Activated CD8-positive, alpha-beta memory T cell treated with anti-CD3 and anti-CD28 coated beads, Interleukin-2, amount 50 U/mL, for 48 hours (primary cell): ENCODE results near the gene YTHDF2.
"Not testable (repeated sequence)": the region's sequence is repeated elsewhere in the genome, so short reads cannot be mapped to it uniquely, and the experiment has no call there.

Source experiments
- DNase-seq: peaks from one replicate; pipeline ENCODE4 v3.0.0-alpha.2; 2020

Gene YTHDF2

DNA sequence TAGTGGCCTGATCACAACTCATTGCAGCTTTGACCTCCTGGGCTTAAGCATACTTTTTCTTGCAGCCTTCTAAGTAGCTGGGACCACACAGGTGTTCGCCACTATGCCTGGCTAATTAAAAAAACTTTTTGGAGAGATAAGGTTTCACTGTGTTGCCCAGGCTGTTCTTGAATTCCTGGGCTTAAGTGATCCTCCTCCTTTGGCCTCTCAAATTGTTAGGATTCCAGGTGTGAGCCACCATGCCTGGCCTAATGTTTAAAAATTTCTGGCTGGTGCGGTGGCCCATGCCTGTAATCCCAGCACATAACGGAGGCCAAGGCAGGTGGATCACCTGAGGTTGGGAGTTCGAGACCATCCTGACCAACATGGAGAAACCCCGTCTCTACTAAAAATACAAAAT lies 24.4 kb downstream of the YTHDF2 start:
- DNase-seq = no peak

DNA sequence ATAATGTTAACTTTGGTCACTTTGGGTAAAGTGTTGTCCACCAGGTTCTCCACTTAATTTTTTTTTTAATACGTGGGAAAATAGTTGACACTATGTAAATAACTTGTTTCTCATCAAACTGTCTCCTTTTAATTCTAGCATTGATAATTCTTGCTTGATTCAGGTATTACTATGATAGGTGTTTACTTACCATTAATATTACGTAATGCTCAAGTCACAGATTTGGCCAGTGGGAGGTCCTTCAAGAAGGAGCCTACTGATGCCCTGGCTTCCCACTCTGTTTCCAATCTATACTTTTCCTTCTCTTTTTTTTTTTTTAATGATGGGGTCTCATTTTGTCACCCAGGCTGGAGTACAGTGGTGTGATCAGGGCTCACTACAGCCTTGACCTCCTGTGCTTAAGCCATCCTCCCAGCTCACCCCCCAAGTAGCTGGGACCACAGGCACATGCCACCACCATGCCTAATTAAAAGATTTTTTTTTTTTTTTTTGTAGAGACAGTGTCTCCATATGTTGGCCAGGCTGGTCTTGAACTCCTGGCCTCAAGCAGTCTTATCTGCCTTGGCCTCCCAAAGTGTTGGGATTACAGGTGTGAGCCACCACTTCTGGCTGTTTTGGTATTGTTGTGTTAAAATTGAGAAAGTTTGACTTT lies 29.9 kb downstream of the YTHDF2 start:
- DNase-seq = peak; percentile 29

DNA sequence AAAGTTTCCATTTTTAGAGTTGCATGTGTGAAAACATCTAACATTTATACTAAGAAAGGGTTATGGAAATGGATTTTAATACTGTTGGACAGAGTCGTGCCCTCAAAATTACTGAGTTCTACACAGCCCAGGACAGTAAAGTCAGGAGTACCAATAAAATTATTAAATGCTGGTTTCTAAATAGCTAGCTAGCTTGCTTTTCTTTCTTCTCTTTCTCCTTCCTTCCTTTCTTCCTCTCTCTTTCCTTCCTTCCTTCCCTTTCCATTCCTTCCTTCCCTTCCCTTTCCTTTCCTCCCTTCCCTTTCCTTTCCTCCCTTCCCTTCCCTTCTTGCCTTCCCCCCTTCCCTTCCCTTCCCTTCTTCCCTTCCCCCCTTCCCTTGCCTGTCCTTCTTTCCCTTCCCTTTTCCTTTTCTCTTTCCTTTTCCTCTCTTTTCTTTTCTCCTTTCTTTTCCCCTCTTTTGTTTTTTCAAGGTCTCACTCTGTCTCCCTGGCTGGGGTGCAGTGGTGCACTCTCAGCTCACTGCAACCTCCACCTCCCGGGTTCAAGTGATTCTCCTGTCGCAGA lies 33.9 kb downstream of the YTHDF2 start:
- no peak for DNase-seq

DNA sequence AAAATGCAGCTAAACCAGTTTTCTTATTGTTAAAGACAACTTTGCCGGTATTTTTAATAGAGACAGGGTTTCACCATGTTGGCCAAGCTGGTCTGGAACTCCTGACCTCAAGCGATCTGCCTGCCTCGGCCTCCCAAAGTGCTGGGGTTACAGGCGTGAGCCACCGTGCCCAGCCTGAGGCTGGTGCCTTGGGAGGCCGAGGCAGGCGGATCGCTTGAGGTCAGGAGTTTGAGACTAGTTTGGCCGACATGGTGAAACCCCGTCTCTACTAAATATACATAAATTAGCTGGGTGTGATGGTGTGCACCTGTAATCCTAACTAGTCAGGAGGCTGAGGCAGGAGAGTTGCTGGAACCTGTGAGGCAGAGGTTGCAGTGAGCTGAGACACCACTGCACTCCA lies 35.2 kb downstream of the YTHDF2 start:
- DNase-seq = peak; percentile 28

DNA sequence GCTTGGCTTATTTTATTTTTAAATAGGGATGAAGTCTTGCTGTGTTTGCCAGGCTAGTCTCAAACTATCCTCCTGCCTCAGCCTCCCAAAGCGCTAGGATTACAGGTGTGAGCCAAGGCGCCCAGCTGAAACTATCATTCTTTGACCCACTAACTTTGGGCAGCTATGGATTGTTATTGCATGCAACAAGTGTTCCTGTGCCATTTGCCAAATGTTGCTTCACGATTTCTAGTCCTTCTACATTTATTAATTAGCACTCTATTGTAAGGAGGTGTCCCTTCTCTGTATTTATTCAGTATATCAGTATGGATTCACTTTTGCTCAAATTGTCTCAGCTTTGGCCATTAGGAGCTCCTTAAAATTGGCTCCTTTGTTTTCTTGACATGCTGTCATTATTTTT lies 36.4 kb downstream of the YTHDF2 start:
- DNase-seq = peak; percentile 23

DNA sequence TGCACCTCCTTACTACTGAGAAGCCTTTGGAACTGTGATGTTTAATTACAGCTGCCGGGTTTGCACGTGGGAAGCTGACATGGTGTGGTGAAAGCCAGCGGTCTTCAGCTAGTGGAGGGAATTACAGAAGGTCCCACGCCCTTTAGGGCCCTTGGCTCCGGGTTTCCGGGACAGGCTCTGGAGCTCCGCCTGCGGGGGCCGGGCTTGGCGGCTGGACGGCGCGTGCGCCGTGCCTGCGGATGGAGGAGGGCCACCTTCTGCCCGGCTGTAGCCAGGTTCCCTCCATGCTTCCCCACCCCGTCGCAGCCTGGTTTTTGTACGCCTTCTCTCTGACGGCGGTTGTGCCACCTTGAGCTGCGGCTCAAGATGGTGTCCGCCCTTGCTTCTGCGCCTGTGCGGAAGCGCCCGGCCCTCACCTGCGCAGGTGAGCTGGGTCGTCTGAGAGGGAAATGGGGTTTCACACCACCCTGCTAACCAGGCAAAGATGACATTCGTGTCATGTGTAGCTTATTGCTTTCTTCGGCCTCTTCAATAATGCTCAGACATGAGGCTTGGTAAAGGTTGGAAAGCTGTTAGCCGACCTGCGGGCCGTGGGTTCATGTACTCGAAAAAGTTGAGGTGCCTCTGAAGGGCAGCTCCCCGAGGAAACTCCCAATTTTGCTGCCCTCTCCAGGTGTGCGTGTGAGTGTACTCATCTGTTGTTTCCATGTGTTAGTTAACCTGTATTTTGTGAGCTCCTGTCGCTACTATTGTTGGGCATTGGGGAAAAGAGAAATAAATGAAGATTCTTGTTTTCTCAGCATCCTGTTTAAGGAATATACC lies 38.6 kb downstream of the YTHDF2 start:
- peak; percentile 80 for DNase-seq

DNA sequence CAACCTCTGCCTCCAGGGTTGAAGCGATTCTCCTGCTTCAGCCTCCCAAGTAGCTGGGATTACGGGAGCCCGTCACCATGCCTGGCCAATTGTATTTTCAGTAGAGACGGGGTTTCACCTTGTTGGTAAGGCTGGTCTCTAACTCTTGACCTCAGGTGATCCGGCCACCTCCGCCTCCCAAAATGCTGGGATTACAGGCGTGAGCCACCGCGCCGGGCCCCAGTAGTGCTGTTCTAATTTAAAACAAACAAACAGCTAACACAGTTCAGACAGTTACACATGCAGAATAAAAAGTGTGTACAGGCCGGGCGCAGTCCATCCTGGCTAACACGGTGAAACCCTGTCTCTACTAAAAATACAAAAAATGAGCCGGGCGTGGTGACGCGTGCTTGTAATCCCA lies 39.6 kb downstream of the YTHDF2 start:
- no peak for DNase-seq

DNA sequence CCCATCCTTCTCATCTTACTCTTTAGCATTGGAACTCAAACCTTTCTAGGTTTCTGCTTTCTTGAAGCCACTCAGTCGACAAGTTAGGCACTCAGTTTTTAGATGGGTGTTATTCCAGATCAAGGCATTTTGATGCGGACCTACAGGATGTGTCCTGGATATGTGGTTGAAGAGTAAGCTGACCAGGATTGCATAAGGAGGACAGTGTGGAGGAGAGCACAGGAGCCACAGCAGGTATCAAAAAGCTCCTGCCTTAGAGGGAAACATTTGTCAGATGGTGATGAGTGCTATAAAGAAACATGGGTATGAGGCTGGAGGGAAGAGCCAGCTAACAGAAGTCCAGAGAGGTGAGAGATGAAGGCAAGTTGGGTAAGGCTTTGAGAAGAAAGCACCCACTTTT lies 41.3 kb downstream of the YTHDF2 start:
- DNase-seq = no peak

DNA sequence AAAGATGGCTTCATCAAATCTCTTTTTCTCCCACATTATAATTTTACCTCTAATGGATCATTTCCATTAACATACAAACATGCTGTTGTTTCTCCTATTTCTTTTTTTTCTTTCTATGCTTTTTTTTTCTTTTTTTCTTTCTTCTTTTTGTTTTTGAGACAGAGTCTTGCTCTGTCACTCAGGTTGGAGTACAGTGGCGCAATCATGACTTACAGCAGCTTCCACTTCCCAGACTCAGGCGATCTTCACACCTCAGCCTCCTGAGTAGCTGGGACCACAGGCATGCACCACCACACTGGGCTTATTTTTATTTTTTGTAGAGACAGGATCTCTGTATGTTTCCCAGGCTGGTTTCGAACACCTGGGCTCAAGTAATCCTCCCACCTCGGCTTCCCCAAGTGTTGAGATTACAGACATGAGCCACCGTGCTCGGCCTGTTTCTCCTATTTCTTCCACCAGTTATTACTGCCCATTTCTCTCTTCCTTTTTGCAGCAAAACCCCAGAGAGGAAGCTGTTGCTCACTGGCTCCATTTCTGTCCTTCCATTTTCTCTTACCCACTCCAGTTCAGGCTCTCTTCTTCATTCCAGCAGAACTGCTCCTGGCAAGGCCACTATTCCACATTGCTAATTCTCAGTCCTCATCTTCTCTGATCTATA lies 43.1 kb downstream of the YTHDF2 start:
- DNase-seq = no peak

DNA sequence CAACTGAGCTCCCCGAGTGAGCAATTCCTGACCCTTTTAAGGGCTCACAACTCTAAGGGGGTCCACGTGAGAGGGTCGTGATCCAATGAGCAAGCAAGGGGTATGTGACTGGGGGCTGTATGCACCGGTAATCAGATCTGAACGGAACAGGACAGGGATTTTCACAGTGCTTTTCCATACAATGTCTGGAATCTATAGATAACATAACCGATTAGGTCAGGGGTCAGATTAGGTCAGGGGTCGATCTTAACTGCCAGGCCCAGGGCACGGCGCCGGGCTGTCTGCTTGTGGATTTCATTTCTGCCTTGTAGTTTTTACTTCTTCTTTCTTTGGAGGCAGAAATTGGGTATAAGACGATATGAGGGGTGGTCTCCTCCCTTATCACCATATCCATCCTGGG lies 44.6 kb downstream of the YTHDF2 start:
- DNase-seq = no peak

DNA sequence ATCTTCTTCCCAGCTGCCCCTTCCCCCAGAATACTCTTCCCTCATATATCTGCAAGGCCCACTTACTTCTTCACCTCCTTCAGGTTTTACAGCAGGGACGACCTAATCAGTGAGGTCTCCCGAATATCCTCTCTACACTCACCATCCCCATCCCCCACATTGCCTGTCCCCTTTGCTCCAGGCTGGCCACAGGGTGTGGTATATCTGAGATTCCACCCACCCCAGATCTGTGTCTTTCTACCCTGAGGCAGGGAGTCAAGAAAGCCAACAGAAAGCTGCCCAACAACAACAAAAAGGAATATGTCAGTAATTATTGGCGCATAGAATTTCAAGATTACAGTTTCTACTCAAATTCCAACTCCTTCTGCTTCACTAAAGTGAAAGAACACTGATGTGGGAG lies 45.3 kb downstream of the YTHDF2 start:
- no peak for DNase-seq

DNA sequence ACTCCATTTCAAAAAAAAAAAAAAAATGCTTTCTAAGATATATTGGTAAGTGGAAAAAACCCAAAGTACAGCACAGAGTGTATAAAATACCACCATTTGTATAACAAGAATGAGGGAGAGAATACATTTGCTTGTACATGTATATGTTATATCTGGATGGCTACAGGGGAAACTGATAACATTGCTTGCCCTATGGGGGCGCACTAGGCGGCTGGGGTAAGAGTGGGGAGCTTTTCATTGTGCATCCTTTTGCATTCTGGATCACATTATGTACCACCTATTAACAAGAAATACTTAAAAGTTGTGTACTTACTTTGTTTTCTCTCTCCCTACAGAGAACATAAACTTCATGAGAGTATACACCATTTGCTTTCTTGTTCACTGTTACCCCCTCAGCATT lies 46.6 kb downstream of the YTHDF2 start:
- no peak for DNase-seq

DNA sequence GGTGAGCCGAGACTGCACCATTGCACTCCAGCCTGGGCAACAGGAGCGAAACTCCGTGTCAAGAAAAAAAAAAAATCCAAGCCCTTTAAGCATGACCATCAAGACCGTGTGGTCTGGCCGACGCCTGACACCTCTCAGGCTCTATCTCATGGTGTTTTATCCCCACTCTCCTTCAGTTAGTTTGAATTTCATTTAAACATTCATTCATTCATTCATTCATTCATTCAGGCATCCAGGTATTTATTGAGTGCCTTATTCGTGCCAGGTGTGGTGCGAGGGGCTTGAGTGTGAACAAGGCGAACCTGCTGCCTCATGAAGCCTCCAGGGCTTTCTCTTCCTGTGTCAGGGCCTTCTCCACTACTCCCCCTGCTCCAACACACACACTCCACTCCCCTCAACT lies 52.7 kb downstream of the YTHDF2 start:
- DNase-seq = no peak

DNA sequence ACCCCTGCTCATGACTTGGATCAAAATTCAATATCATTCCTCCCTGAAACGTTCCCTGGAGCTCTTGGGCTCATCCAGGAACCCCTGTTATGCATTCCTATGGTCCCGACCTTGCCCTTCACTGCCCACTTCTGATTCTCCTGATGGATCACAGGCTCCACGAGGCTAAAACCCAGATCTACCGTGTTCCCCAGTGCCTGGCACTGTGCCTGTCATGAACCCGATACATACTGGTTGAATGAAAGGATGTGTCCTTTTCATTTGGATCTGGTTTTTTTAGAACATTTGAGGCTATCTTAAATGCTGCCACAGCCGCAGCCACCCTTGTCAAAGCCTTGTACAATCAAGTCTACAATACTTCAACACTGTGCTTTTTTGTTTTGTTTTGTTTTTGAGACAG lies 53.1 kb downstream of the YTHDF2 start:
- no peak for DNase-seq

DNA sequence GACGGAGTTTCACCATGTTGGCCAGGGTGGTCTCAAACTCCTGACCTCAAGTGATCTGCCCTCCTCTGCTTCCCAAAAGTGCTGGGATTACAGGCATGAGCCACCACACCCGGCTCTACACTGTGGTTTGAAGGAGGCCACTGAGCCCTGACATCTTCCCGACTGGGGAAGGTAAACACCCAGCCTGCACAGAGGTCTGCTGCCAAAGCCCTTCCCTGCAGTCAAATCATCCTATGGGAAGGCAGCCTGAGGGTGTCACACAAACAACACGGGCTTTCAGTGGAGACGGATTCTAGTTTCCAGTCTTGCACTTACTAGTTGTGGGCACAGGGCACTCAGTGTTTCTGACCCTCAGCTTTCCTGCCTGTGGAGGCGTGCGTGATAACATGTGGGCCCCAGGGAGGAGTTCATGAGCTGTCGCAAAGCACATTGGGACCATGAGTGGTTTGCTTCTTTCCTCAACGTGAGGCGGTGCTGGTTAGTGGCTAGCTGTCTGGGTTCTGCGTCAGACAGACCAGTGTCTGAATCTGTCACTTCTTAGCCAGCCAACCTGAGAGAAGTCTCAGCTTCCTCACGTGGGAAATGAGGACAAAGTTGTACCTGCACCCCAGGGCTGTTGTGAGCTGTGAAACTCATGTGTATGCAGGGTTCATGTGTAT lies 53.8 kb downstream of the YTHDF2 start:
- no peak for DNase-seq

DNA sequence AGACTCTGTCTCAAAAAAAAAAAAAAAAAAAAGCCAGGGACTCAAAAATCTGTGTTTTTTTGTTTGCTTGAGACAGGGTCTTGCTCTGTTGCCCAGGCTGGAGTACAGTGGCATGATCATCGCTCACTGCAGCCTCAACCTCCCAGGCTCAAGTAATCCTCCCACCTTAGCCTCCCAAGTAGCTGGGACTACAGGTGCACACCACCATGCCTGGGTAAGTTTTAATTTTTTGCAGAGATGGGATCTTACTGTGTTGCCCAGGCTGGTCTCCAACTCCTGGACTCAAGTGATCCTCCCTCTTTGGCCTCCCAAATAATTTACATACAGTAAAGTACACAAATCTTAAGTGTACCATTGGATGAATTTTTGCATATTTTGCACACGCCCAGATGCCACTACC lies 55.2 kb downstream of the YTHDF2 start:
- DNase-seq = not testable (repeated sequence)

DNA sequence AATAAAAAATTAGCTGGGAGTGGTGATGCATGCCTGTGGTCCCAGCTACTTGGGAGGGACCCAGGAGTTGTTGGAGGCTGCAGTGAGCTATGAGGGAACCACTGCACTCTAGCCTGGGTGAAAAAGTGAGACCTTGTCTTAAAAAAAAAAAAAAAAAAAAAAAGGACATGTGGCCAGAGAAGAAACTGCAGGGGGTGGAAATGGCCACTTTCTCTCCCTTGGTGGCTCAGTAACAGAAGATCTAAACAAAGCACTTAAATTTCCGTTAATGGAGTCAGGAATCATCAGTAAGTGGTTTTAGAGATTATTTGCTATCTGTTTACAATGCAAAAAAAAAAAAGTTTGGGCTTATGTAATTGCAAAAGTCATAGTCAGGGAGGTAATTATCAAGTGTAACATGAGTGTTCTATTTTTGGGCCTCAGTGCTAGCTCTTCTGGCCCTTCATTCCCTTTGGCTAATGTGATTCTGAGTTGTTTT lies 55.9 kb downstream of the YTHDF2 start:
- DNase-seq = no peak

DNA sequence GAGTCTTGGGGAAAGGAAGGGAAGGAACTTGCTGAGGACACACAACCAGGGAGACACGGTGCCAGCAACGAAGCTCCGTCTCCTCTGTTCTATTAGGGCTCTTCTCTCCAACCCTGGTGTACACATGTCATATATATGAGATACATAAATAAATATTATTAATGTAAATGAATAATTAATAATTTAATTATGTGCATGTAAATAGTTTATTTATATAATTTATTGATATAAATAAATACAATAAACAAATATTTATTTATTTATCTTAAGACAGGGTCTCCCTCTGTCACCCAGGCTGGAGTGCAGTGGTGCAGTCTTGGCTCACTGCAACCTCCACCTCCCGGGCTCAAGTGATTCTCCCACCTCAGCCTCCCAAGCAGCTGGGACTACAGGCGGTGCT lies 57.8 kb downstream of the YTHDF2 start:
- DNase-seq = not testable (repeated sequence)

DNA sequence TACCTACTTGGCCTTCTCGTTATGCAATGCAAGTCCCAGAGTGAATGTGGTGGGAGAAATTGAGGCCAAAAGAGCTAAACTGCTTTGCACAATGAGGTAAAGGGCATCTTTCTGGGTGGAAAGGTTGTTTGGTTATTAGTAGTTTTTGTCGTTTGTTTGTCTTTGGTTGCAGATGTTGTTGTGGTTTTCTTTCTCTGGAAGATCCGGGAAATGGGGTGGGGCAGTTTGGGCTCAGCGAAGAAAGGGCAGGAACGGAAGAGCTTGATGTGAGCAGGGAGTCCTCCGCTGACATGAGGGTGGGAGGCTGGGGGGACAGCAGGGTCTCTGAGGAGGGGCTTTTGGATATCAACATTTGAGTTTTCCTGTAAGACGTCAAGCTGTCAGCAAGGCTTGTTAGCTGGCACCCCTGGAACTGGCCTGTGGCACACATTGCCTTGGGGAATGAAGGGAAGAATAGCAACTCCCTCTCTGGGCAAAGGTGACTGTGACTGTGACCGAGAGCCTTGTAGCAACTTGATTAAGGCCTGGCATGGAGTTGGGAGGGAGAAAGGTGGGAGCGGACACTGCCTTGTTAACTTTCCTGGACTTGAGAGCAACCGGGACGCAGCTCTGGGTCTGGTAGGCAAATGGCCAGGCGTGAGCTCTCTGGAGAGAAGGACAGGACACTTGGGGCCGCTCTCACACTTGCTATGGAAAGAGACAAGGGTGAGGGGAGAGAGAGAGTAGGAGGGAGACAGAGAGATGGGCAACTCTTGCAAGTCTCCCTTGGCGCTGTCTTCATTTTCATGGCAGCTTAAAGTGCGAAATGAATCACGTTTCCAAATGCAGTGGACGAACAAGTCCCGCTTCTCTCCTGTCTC lies 59.8 kb downstream of the YTHDF2 start:
- no peak for DNase-seq

DNA sequence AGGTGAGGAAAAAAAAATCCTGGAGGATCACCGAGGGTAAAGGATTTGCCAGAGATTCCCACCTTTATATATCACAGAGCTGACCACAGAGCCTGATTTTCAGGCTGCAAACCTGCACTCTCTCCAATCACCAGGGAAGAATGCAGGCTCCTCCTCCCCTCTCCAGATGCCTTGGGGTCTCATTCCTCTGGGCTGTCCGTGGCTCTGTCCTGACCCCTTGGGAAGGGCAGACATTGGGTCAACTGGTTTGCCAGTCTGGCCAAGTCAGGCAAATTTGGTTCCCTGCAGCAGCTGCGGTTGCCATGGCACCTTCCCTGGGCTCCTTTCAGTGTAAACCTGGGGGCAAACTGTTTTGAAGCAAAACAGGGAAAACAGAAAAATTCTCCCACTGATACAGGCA lies 63.6 kb downstream of the YTHDF2 start:
- no peak for DNase-seq

DNA sequence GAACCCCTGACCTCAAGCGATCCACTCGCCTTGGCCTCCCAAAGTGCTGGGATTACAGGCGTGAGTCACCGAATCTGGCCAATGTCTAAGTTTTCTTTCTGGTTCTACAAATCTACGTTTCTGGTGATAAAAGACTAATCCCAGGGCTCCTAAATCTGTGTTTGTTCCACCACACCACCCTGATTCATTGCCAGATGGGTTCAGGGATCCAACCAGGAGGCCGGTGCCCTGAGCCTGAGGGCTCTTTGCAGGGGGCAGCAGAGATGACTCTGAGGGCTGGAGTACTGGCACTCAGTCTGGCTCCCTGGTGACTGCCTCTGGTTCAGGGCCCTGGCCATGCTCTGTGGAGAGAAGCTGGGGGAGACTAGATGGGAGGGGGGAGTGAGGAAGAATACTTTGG lies 64.7 kb downstream of the YTHDF2 start:
- DNase-seq = no peak

DNA sequence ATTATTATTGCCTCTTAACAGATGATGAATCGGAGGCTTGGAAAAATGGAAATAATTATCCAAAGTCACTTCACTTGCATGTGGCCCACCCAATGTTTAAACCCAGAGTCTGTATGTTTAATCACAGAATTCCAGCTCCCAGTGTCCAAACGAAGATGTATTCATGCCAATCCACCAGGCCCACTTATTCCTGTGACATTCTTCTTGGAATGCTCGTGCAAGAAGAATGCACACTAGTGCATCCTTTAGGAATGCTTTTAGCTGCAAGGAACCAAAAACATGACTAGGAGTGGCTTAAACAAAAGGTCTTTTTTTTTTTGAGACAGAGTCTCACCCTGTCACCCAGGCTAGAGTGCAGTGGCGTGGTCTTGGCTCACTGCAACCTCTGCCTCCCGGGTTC lies 66.3 kb downstream of the YTHDF2 start:
- no peak for DNase-seq
